Measurements from ENCODE around the gene TBC1D4.

- no peak for TF ChIP-seq EZH2 (IDR thresholded peaks at IDR 0.05)
- TF ChIP-seq POLR2AphosphoS5 (IDR thresholded peaks at IDR 0.05; ENCODE audit: borderline replicate concordance, low read depth, low read length): no peak
- no peak for TF ChIP-seq FOXP2 (optimal IDR thresholded peaks at IDR 0.05; ENCODE audit: control extremely low read depth, extremely low read length, insufficient read depth)
Measured at GRCh38 chr13:75255147-75255546, 226.8 kb downstream of the TBC1D4 start.

Measured in SK-N-MC (cell line).